Hematopoietic multipotent progenitor cell treated with erythropoietin and hydrocortisone succinate and interleukin-3 and kit ligand, for 4 days (in vitro differentiated cells): ENCODE results near the gene PRPF8.

Experiments
- DNase-seq: peaks from one replicate; pipeline ENCODE4 v3.0.0-alpha.2; 2015

The PRPF8 gene

GRCh38 chr17:1643999-1644492 is 40.6 kb downstream of the PRPF8 start:
- DNase-seq = peak; percentile 39

- peak; percentile 81 for DNase-seq
These were observed 41.2 kb downstream of the PRPF8 start for GRCh38 chr17:1643293-1643998.

DNA sequence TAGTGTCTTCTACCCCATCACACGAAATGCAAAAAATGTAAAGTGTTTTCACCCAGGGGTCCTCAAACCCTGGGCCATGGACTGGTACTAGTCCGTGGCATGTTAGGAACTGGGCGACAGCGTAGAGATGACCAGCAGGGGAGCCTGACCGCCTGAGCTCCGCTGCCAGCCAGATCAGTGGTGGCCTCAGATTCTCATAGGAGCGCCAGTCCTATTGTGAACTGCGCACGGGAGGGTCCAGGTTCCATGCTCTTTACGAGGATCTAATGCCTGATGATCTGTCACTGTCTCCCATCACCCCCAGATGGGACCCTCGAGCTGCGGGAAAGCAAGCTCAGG is 43.6 kb downstream of the PRPF8 start:
- DNase-seq = no peak

- no peak for DNase-seq
These were observed 44.2 kb downstream of the PRPF8 start for GRCh38 chr17:1640329-1641064.

- DNase-seq = no peak
These were observed 45.0 kb downstream of the PRPF8 start for GRCh38 chr17:1639549-1640180.

- no peak for DNase-seq
These were observed 45.9 kb downstream of the PRPF8 start for GRCh38 chr17:1638624-1639300.

DNA sequence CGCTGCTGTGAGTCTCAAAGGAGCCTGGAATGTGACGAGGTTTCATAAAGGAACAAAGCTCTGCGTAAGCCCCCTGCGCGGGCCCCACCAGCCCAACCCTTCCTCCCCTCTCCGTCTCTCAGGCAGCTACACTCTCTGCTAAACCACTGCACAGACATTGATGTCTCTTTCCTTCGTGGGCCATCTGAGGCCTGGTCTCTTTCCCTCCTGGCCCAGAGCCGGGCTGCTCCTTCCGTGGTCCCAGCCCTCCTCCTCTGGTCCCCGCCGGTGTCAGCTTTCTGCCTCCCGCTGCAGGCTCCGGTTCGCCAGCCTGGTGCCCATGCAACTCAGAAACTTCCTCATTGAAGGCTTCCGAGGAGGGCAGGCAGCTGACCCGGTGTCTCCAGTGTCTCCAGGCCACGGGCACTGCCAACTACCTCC is 46.5 kb downstream of the PRPF8 start:
- no peak for DNase-seq

DNA sequence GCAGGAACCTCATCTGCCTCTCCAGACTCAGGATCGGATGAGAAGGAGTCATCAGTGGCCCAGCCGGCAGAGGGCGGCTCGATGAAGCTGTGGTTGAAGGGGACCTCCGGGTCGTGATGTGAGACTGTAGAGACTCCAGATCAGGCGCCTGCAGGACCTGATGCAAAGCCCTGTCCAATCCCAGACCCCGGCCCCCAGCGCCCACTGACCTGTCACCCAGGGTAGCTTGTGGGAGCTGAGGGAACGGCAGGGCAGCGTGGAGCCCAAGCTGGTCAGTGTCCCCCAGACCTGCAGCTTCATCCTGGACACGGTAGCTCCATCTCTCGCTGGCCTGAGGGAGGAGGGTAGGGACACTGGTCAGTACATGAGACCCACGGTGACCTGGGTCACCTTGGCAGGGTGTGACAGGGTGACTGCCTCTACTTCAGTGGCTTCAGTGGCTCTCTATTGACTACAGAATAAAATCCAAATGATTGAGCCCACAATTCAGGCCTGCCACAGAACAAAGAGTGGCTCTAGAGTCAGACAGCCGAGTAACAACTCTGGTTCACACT is 47.9 kb downstream of the PRPF8 start:
- no peak for DNase-seq

DNA sequence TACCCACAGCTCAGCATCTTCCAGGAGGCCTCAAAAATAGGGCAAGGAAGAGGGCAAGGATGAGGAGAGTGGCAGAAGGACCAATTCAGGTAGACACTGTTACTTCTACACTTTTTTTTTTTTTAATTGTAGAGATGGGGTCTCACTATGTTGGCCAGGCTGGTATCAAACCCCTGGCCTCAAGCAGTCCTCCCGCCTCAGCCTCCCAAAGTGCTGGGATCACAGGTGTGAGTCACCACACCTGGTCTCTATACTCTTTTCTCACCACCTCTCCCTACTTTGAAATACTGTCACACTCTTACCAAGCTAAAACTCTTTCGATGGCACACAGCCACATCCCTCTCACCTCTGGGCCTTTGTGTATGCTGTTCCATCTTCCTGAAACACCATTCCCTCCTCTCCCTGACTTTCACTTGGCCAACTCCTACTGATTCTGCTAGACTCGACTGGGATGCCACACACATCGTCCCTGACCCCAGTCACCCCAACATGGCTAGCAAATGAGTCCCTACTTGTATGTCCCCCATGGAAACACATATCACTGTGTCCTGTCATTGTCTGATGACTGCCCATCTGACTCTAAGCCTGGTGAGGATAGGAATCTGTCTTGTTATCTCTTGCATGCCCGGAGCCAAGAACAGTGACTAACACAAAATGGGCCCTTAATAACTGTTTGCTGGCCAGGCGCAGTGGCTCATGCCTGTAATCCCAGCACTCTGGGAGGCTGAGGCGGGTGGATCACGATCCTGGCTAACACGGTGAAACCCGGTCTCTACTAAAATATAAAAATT is 48.8 kb downstream of the PRPF8 start:
- no peak for DNase-seq

GRCh38 chr17:1634841-1635650 is 49.6 kb downstream of the PRPF8 start:
- no peak for DNase-seq

DNA sequence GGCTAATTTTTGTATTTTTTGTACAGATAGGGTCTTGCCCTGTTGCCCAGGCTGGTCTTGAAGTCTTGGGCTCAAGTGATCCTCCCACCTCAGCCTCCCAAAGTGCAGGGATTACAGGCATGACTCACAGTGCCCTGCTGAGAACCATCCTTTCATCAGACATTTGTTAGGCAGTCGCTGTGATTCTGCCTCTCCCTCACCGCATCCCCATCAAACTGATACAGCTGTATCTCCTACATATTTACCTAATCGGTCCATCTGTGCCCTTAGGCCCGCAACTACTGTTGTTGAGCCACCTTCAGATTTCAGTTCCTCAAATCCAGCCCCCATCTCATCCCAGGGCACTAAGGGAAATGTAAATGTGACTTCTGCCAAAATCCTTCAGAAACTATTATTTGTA is 54.0 kb downstream of the PRPF8 start:
- DNase-seq = no peak

GRCh38 chr17:1629504-1630310 is 55.0 kb downstream of the PRPF8 start:
- peak; percentile 88 for DNase-seq

- peak; percentile 97 for DNase-seq
These were observed 55.7 kb downstream of the PRPF8 start for GRCh38 chr17:1628856-1629503.

DNA sequence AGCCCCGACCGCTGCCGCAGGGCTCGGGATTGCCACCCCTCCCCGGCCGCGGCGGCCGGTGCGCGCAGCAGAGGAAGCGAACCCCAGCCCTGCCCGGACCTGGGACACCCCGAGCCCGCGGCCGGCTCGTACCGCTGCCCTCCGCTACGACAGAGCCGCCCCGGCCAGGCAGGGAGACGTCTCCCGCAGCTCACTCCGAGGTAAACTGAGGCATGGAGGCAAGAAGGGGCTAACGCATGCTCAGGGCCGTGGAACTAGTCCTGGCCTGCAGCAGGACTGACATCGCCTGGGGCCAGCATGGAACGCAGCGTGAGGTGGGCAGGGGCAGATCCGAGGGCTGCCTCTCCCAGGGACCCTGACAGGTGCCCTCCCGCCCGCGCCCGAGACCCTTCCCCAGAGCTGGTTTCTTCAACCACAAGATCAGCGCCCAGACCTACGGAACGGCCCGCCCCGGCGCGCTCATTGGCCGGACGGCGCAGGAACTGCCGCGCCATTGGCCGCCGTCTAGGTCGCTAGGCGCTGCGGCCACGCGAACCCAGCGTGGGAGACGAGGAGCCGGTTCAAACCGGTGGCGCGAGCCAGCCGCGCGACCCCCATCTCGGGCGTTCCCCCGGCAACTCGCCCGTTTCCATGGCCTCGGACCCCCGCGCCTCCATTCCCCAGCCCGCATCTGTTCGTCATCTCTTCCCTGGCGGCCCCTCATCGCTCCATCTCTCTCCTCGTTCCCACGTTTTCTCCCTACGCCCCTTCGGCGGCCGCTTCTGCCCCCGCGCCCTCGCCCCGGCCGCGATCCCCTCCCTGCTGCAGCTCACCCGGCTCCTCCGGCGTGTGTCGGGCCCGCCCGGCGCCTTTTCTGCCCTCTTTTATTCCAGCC is 56.4 kb downstream of the PRPF8 start, which contains the start of gene SLC43A2:
SLC43A2 (minus strand) TSS at position 853 of the 874 bp plus-strand sequence. CDS start 960 bp downstream, outside the sequence.
- peak; percentile 93 for DNase-seq

DNA sequence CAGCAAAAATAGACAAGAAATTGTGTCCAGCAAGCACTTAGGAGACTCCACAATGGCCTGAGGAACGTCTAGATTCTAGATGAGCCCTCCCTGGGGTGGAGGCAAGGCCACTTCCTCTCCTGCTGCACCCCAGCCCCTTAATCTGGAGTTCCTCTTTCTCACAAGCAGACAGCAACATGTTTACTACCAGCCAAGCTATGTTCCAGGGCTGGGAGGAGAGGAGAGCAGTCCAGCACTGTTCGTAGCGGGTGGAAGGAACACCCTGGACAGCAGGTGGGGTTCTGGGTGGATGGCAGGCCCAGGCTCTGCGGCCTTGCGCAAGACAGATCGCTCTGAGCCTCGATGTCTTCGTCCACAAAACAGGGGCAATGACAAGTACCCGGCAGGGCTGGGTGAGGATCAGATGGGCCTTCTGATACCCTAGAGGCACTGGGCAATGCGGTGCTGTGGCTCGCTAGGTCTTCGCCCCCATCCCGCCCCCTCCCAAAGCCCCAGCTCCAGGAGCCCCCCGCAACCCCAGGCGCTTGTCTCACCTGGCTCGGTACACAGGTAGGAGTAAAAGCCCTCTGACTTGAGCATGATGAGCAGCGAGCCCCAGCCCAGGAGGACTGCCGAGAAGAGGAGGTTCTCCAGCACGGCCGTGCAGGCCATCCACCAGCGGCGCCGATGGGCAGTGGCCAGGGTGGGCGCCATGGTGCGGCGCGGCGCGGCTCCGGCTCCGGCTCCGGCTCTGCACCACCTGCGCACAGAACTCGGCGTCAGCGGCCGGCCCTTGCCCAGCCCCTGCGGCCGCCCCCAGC is 57.3 kb downstream of the PRPF8 start:
- peak; percentile 92 for DNase-seq

- no peak for DNase-seq
These were observed 58.3 kb downstream of the PRPF8 start for GRCh38 chr17:1626333-1626732.

DNA sequence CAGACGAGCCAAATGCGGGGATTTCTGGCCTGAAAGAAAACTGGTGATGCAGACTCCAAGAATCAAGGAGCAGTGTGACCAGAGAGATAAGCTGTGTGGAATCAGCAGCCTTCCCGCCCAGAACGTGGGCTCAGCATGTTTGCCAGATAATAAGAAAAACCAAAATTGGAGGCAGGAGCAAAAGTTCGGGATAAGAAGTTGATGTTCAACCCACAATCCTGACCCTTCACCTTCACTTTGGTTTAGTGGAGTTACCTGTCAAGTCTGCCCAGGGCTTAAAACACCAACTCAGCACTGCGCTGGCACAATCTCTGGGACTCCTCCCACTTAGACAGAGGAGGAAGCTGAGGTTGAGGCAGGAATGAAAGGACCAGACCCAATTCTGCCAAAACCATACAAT is 59.1 kb downstream of the PRPF8 start:
- peak; percentile 48 for DNase-seq

DNA sequence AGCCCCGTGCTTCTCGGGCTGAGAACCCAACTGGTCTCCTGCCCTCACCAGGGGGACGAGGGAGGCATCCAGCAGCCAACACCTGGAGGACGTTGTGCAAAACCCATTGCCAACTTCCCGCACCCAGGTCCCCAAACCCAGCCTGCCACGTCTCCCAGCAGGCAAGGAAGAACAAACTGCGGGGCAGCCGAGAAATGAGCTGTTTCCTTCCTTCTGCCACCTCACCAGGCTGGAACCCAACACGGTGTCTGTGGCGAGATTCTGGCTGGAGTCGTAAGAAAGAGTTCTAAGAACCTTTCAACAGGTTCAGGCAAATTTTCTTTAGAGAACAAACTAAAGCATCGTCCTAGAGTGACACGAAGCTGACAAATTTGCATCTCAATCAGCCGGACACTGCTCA is 59.6 kb downstream of the PRPF8 start:
- DNase-seq = no peak
